Stimulated activated CD4-positive, alpha-beta T cell treated with anti-CD3 and anti-CD28 coated beads, Interleukin-1b, Interleukin-23, amount 100 ng/mL, for 4 hours (primary cell): ENCODE measurements around the gene PRDM5.

Experiments used
- DNase-seq, 2 donors: peaks; one replicate each; pipeline ENCODE4 v3.0.0-alpha.2; 2020; ENCODE audit warnings: low read depth in 2 of 2

The PRDM5 gene

GRCh38 chr4:120903419-120903818 lies 19.1 kb downstream of the PRDM5 start:
- no peak for DNase-seq

GRCh38 chr4:120902925-120903324 lies 19.6 kb downstream of the PRDM5 start:
- no peak for DNase-seq

DNA sequence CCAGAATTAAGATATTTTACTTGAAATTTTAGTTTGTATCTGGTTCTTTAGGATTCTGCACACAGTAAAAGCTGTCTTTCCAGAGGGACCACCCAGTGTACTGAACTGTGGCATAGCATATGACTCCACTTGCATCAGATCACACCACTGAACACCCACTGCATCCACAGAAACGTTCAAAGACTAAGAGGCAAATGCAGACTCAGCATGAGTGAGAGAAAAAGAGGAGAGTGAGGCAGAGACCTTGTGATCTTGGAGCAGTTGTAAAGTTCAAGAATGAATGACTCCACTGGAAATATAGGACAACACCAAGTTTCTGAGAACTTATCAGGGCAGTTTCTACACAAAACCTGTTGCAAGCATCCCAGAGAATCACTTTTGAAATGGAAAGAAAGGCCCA lies 20.8 kb downstream of the PRDM5 start:
- no peak for DNase-seq

DNA sequence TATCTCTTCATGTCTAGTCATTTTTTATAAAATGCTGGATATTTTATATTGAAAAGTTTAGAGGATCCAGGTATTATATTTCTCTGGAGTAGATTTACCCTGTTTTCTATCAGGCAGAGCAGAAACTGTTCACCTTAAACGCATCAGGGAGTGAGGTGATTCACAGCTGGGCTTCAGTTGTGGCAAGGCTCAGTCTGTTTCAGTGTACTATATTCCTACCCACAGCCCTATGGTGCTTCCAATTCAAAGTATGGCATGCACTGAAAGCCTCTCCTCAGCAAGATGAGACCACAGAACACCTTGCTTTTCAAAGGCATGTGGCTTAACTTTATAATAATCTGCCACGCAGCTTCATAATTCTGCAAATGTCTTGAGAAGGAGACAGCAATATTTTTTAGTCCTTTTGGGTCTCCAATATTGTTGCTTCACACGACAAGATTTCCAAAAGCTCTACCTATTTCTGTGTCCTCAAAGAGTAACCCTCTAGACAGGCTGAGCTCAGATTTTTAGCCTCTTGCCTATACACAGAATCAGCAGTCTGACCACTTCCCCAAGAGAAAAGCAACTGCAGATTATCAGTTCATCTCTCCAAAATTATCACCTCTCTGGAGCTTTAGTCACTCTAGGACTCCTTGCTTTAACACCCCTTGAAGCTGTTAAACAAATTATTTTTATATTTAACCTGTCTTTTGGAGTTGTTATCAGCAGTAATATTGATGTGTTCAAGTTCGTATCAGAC lies 24.4 kb downstream of the PRDM5 start:
- DNase-seq = no peak

DNA sequence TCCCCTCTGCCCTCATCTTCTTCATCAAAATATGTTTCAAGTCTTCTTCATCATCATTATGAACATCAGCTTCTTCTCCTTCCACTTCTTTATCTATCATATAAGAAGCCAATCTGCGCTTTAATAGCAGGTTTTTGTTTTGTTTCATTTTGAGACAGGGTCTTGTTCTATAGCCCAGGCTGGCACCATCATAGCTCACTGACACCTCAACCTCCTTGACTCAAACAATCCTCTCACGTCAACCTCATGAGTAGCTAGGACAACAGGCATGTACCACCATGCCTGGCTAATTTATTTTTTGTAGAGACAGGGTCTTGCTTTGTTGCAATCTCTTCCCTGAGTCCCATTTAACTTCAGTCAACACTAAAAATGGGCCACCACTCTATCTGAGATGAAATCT lies 27.0 kb downstream of the PRDM5 start:
- no peak for DNase-seq

DNA sequence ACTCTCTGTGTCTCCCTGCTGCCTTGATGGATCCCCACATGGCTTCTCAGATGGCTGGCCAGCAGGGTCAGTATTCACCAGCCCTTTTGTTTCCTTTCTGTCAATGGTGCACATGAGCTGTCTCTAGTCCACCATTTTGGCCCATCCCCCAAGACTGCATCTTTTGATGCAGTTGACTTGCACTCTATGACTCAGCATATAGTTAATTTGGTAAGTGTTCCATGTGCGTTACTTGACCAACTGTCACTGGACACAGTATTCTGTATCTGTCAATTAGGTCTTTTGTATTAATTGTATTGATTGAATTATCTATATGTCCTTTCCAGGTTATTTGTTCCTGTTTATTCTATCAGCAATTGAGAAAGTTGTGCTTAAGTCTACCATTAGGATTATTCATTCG lies 29.2 kb downstream of the PRDM5 start:
- no peak for DNase-seq

- DNase-seq = no peak
Measured at GRCh38 chr4:120886191-120886590, 36.3 kb downstream of the PRDM5 start.

DNA sequence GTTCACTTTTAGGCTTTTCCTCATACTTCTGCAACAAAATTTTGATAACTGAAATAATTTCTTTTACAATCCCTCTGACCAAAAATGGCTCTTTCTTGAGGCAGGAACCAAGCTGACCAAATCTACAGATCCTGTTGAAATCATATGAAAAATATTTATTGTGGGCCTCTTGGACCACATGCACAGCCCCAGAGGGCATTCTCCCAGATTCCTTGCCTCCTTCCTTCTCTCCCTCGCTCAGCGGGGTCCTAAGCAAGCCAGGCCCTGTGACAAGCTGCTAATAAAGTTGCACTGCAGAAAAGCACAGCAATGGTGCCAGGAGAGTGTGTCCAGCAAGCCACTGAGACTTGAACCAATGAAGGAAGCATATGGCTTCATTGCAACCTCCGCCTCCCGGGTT lies 40.7 kb downstream of the PRDM5 start:
- DNase-seq = no peak

DNA sequence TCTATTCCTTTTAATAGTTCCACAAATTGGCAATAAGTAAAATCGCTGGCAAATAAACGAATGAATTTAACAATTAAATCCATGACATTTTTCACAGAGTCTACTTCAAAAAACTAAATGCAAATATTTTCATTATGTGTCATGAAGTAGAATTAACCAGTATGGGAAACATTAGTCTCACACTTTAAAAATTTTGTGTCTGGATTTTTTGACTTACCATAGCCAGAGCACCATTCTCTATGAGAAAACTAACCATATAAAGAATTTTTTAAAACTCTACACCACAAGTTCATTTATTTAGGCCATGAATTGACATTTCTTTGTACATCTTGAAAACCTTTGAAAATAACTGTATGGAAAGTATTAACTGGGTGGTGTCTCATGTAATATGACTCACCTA lies 41.2 kb downstream of the PRDM5 start:
- DNase-seq = no peak

DNA sequence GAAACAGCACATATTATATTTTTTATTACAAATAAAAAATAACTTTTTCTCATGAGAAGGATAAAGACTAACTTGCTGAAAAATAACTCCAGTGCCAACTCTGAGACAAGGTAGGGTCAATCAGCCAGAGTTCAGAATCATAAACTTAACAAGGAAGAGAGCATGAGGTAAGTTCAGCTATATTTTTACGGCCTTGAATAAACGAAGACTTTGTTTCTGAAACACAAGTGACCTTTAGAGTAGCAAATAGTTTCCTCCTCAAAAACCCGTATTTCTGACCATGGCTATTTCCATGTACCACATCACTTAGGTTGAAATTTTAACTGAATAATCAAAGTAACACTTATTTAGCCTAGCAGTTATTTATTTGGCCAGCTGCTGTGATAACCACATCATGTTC lies 45.5 kb downstream of the PRDM5 start:
- DNase-seq = no peak

GRCh38 chr4:120874792-120875774 lies 47.4 kb downstream of the PRDM5 start:
- DNase-seq = no peak

- no peak for DNase-seq
Measured at GRCh38 chr4:120873554-120873953, 49.0 kb downstream of the PRDM5 start.

GRCh38 chr4:120871173-120871572 lies 51.4 kb downstream of the PRDM5 start:
- DNase-seq = no peak

GRCh38 chr4:120870279-120870673 lies 52.2 kb downstream of the PRDM5 start:
- DNase-seq = no peak

DNA sequence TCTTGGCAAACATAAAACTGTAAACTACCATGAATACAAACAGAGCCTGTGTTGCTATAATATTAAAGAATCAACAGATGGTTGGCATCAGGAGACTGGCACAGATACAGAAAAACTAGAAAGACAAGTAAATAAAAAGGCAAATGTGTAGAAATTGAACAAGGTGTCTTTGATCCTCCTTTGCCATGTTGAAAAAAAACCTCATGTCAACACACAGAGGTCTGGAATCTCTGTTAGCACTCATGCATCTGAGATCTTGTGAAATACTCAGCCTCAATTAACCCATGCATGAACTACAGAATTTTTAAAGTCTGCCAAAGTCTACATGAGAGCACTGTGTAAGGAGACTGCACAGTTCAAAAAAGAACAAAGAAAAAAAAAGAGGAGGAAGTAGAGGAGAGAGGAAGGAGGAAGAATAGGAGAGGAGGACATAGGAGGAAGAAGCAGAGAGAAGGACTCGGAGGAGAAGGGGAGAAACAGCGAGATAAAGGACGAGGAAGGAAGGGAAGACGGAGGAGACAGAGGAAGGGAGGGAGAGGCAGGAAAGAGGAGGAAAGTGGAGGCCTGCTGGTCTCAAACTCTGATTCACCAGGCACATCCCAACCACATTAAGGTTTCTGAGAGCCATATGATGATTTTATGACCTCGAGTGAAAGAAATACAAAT lies 52.8 kb downstream of the PRDM5 start:
- DNase-seq = no peak

GRCh38 chr4:120867506-120867905 lies 55.0 kb downstream of the PRDM5 start:
- DNase-seq = no peak

DNA sequence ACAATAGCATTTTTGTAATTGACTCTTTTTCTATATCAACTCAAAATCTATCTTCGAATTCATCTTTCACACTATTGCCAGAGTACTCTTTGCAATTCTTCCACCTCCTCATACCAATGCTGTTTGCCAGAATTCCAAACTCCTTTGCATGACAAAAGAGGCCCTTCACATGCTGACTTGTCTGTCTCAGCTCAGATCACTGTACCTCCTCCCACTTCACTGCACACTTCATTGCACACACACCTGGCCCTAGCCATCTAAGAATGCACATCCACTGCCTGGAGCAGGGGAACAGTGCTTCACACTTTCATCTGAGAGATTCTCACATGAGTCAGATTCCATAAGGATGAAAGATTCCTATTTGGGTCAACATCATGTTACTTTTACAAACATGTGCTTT lies 56.5 kb downstream of the PRDM5 start:
- DNase-seq = no peak

GRCh38 chr4:120864969-120865368 lies 57.6 kb downstream of the PRDM5 start:
- no peak for DNase-seq

- DNase-seq = no peak
Measured at GRCh38 chr4:120862432-120862831, 60.1 kb downstream of the PRDM5 start.

GRCh38 chr4:120861852-120862251 lies 60.7 kb downstream of the PRDM5 start:
- DNase-seq = no peak

DNA sequence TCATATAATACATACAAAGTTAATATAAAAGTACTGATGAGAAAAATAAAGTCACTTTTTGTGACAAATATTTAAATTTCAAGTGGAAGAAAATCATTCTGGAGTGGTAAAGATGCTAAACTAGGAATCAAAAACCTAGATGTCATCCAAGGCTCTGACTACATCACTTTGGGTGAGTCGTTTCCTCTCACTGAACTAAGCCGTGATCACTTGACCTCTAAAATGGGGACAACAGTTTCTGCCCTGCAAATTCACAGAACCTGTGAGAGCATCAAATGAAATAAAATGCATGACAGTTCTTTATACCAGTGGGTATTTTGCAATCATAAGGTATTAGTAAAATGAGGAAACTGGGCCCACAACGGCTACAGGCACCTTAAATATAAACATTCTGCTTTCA lies 63.8 kb downstream of the PRDM5 start:
- DNase-seq = no peak

- DNase-seq = no peak
Measured at GRCh38 chr4:120857312-120857711, 65.2 kb downstream of the PRDM5 start.
